Measurements from ENCODE around the gene C4orf17.

GRCh38 chr4:99507762-99508161 lies 3.1 kb upstream of the C4orf17 start:
- TF ChIP-seq PPARA (CRISPR knock-in tag; IDR thresholded peaks at IDR 0.05; ENCODE audit: borderline replicate concordance): no peak
- TF ChIP-seq TOX (CRISPR knock-in tag; IDR thresholded peaks at IDR 0.05; ENCODE audit: borderline replicate concordance): no peak
- TF ChIP-seq ARNTL (CRISPR knock-in tag; IDR thresholded peaks at IDR 0.05; ENCODE audit: borderline replicate concordance, low read depth): no peak
- no peak for TF ChIP-seq RARB (CRISPR knock-in tag; IDR thresholded peaks at IDR 0.05)
- TF ChIP-seq TSHZ2 (CRISPR knock-in tag; IDR thresholded peaks at IDR 0.05): no peak
